Measurements from ENCODE around the gene A4GALT. TPM values are rescaled to one million over a fixed set of nuclear protein-coding genes. Genes with fewer than 3 reads are reported as not detected.

The A4GALT gene
- total RNA-seq, 2 experiments from 2014 or later, result not detected

GRCh38 chr22:42700355-42700754 lies 20.3 kb downstream of the A4GALT start:
- Mint-ChIP-seq H3K9me3 (no peaks in the 10 kb centered on the region), H3K36me3 (ENCODE audit: low read depth) (no peaks in the 10 kb centered on the region), H3K27me3 (no peaks in the 10 kb centered on the region), H3K4me1 (ENCODE audit: low read depth) (no peaks in the 10 kb centered on the region), H3K27ac (no peak overlapping the region), H3K4me3 (no peak overlapping the region)
- Histone ChIP-seq H3K9me3 (ENCODE audit: control insufficient read depth in 1 of 2, insufficient read depth in 1 of 2, low read length in 2 of 2) (no peaks in the 10 kb centered on the region), H3K4me3 (ENCODE audit: low read length) (no peak overlapping the region), H3K4me1 (ENCODE audit: insufficient read depth, low read length) (no peaks in the 10 kb centered on the region), H3K27ac (ENCODE audit: low read depth in 1 of 2, low read length in 2 of 2) (no peak overlapping the region), H3K36me3 (ENCODE audit: insufficient read depth, low read length) (no peaks in the 10 kb centered on the region), H3K27me3 (ENCODE audit: control insufficient read depth in 1 of 2, insufficient read depth in 2 of 2, low read length in 2 of 2) (no peaks in the 10 kb centered on the region)
- ATAC-seq (ENCODE audit: poor library complexity) (no peak), DNase-seq (no peak)
- intact Hi-C loops (cut with DNase I, micrococcal nuclease), result no loop called here
- ChIA-PET POLR2A (no interaction called here), CTCF (no interaction called here)
- TF ChIP-seq CTCF (IDR thresholded peaks at IDR 0.05), result no peak

- H3K9me3 ChIP-seq (ENCODE audit: control insufficient read depth in 1 of 2, insufficient read depth in 1 of 2, low read length in 2 of 2), result no peaks in the 10 kb centered on the region
- intact Hi-C loops (cut with DNase I, micrococcal nuclease), result no loop called here
- no peak overlapping the region for H3K27ac ChIP-seq (ENCODE audit: low read depth in 1 of 2, low read length in 2 of 2)
- H3K9me3 Mint-ChIP-seq, result no peaks in the 10 kb centered on the region
- no peak overlapping the region for H3K27ac Mint-ChIP-seq
- no peaks in the 10 kb centered on the region for H3K27me3 ChIP-seq (ENCODE audit: control insufficient read depth in 1 of 2, insufficient read depth in 2 of 2, low read length in 2 of 2)
- ChIA-PET POLR2A (no interaction called here), CTCF (no interaction called here)
- H3K4me1 Mint-ChIP-seq (ENCODE audit: low read depth), result no peaks in the 10 kb centered on the region
- no peaks in the 10 kb centered on the region for H3K4me1 ChIP-seq (ENCODE audit: insufficient read depth, low read length)
- no peaks in the 10 kb centered on the region for H3K36me3 Mint-ChIP-seq (ENCODE audit: low read depth)
- DNase-seq, result no peak
- H3K36me3 ChIP-seq (ENCODE audit: insufficient read depth, low read length), result no peaks in the 10 kb centered on the region
- ATAC-seq (ENCODE audit: poor library complexity), result no peak
- H3K27me3 Mint-ChIP-seq, result no peaks in the 10 kb centered on the region
- H3K4me3 ChIP-seq (ENCODE audit: low read length), result no peak overlapping the region
- no peak overlapping the region for H3K4me3 Mint-ChIP-seq
- TF ChIP-seq CTCF (IDR thresholded peaks at IDR 0.05), result no peak
These were observed 20.7 kb downstream of the A4GALT start for GRCh38 chr22:42699976-42700352.

- Mint-ChIP-seq H3K9me3 (no peaks in the 10 kb centered on the region), H3K36me3 (ENCODE audit: low read depth) (no peaks in the 10 kb centered on the region), H3K27me3 (no peaks in the 10 kb centered on the region), H3K27ac (no peak overlapping the region), H3K4me1 (ENCODE audit: low read depth) (no peaks in the 10 kb centered on the region), H3K4me3 (no peak overlapping the region)
- Histone ChIP-seq H3K27me3 (ENCODE audit: control insufficient read depth in 1 of 2, insufficient read depth in 2 of 2, low read length in 2 of 2) (no peaks in the 10 kb centered on the region), H3K4me3 (ENCODE audit: low read length) (no peak overlapping the region), H3K27ac (ENCODE audit: low read depth in 1 of 2, low read length in 2 of 2) (no peak overlapping the region), H3K36me3 (ENCODE audit: insufficient read depth, low read length) (no peaks in the 10 kb centered on the region), H3K4me1 (ENCODE audit: insufficient read depth, low read length) (no peaks in the 10 kb centered on the region), H3K9me3 (ENCODE audit: control insufficient read depth in 1 of 2, insufficient read depth in 1 of 2, low read length in 2 of 2) (no peaks in the 10 kb centered on the region)
- intact Hi-C loops (cut with DNase I, micrococcal nuclease), result no loop called here
- no peak for TF ChIP-seq CTCF (IDR thresholded peaks at IDR 0.05)
- ChIA-PET POLR2A (no interaction called here), CTCF (no interaction called here)
- no peak for ATAC-seq (ENCODE audit: poor library complexity)
- DNase-seq, result no peak
These were observed 21.2 kb downstream of the A4GALT start for GRCh38 chr22:42699281-42699975.

Measured in CD4-positive, alpha-beta T cell (primary cell).